Thyroid gland (tissue), 4 donors: ENCODE results near the gene CCL13. TPM values are rescaled to one million over a fixed set of nuclear protein-coding genes. Genes with fewer than 3 reads are reported as not detected.
A peak's percentile ranks its signal among the peaks of the same experiment; 100 is the strongest.

Experiments
- DNase-seq, 2 donors: peaks; one replicate each; pipeline ENCODE4 v3.0.0-alpha.2; 2019
- H3K27ac ChIP-seq, 3 donors: fragments of 200-600 bp; sonication (generic); 1 replicate in 2 of 3; 2 replicates in 1 of 3; pipeline ENCODE4 v1.5.1; 2016 to 2019; ENCODE audit warnings: mild to moderate bottlenecking in 1 of 3, moderate library complexity in 1 of 3
- H3K27me3 ChIP-seq: fragments of 200-600 bp; sonication (generic); one replicate; pipeline ENCODE4 v1.5.1; 2019
- H3K36me3 ChIP-seq, 2 donors: fragments of 200-600 bp; sonication (generic); one replicate each; pipeline ENCODE4 v1.5.1; 2016 to 2019
- H3K4me1 ChIP-seq, 2 donors: fragments of 200-600 bp; sonication (generic); one replicate each; pipeline ENCODE4 v1.5.1; 2017 to 2019
- H3K4me3 ChIP-seq, 3 donors: fragments of 200-600 bp; sonication (generic); replicated peaks in 1 of 3; 1 replicate in 2 of 3; 2 replicates in 1 of 3; pipeline ENCODE4 v1.5.1; 2016; ENCODE audit warnings: mild to moderate bottlenecking in 1 of 3
- H3K9me3 ChIP-seq: fragments of 200-600 bp; sonication (generic); one replicate; pipeline ENCODE4 v1.5.1; 2017
- CTCF ChIP-seq, 6 experiments: fragments of 200-600 bp in 3 of 6; fragments of 450-650 bp in 3 of 6; sonication (generic) in 3 of 6; IDR thresholded peaks; one replicate each; pipeline ENCODE4 v1.5.1; 2016 to 2019; ENCODE audit warnings: antibody characterized with exemption in 6 of 6, mild to moderate bottlenecking in 2 of 6, inconsistent platforms in 1 of 6, moderate library complexity in 1 of 6
- POLR2A ChIP-seq, 2 donors: fragments of 450-650 bp; IDR thresholded peaks; one replicate each; pipeline ENCODE4 v1.6.1; 2017; ENCODE audit warnings: antibody characterized with exemption in 2 of 2, mild to moderate bottlenecking in 2 of 2, moderate library complexity in 1 of 2
- WGBS, 2 donors: methylation state at CpG; one replicate each; pipeline ENCODE4 v1.1.5; 2017; 5-methylcytosine and 5-hydroxymethylcytosine counted together
- intact Hi-C: fragments of 100-400 bp; cut with DNase I; formaldehyde crosslinking; loops from one replicate; pipeline ENCODE4 v1.15.1; 2023
- total RNA-seq, 4 donors: library from RNA; depleted of rRNA; stranded (reverse); fragments of >200 nt; gene quantifications; one replicate each; pipeline ENCODE4 v1.2.3, GENCODE V29; 2016

Gene CCL13
- total RNA-seq, 4 donors from 2014 or later, result 1.2 to 3.2 (median 1.6) TPM

GRCh38 chr17:34393401-34393800, 37.1 kb downstream of the CCL13 start:
- DNase-seq, result peak in 1 of 2 donors; percentile 9
- Histone ChIP-seq H3K36me3 (no peaks in the 10 kb centered on the region), H3K27me3 (no peaks in the 10 kb centered on the region), H3K27ac (no peak overlapping the region), H3K4me3 (no peak overlapping the region), H3K4me1 (no peaks in the 10 kb centered on the region), H3K9me3 (no peaks in the 10 kb centered on the region)
- no peak for TF ChIP-seq CTCF (IDR thresholded peaks at IDR 0.05)
- TF ChIP-seq POLR2A (IDR thresholded peaks at IDR 0.05), result no peak
- intact Hi-C loops, result no loop called here
- 57 to 63% methylated on average over 3 of the region's 3 CpGs for WGBS, 2 donors

- no peak overlapping the region for H3K4me3 ChIP-seq
- intact Hi-C loops, result no loop called here
- H3K4me1 ChIP-seq, result no peaks in the 10 kb centered on the region
- DNase-seq, result no peak
- no peaks in the 10 kb centered on the region for H3K36me3 ChIP-seq
- H3K9me3 ChIP-seq, result no peaks in the 10 kb centered on the region
- H3K27me3 ChIP-seq, result no peaks in the 10 kb centered on the region
- TF ChIP-seq CTCF (IDR thresholded peaks at IDR 0.05) (no peak), POLR2A (IDR thresholded peaks at IDR 0.05) (no peak)
- H3K27ac ChIP-seq, result no peak overlapping the region
Observed at GRCh38 chr17:34397265-34397664, 41.0 kb downstream of the CCL13 start.

GRCh38 chr17:34398990-34399389, 42.7 kb downstream of the CCL13 start:
- DNase-seq, result no peak
- WGBS, 2 donors, result 63 to 74% methylated on average over 2 of the region's 2 CpGs

GRCh38 chr17:34399725-34400124, 43.4 kb downstream of the CCL13 start:
- Histone ChIP-seq H3K27ac (no peak overlapping the region), H3K4me1 (no peaks in the 10 kb centered on the region), H3K36me3 (no peaks in the 10 kb centered on the region), H3K4me3 (no peak overlapping the region), H3K9me3 (no peaks in the 10 kb centered on the region), H3K27me3 (no peaks in the 10 kb centered on the region)
- 69 to 85% methylated on average over 1 of the region's 1 CpG for WGBS, 2 donors
- DNase-seq, result no peak
- intact Hi-C loops, result no loop called here
- TF ChIP-seq CTCF (IDR thresholded peaks at IDR 0.05) (no peak), POLR2A (IDR thresholded peaks at IDR 0.05) (no peak)

More at GRCh38 chr17:34398990-34399389, 42.7 kb downstream of the CCL13 start:
- Histone ChIP-seq H3K36me3 (no peaks in the 10 kb centered on the region), H3K27me3 (no peaks in the 10 kb centered on the region), H3K4me3 (no peak overlapping the region), H3K27ac (no peak overlapping the region), H3K4me1 (no peaks in the 10 kb centered on the region), H3K9me3 (no peaks in the 10 kb centered on the region)
- intact Hi-C loops, result no loop called here
- no peak for TF ChIP-seq CTCF (IDR thresholded peaks at IDR 0.05)
- no peak for TF ChIP-seq POLR2A (IDR thresholded peaks at IDR 0.05)

- no peaks in the 10 kb centered on the region for H3K4me1 ChIP-seq
- DNase-seq, result no peak
- TF ChIP-seq POLR2A (IDR thresholded peaks at IDR 0.05) (no peak), CTCF (IDR thresholded peaks at IDR 0.05) (no peak)
- H3K27me3 ChIP-seq, result no peaks in the 10 kb centered on the region
- no peaks in the 10 kb centered on the region for H3K9me3 ChIP-seq
- H3K27ac ChIP-seq, result no peak overlapping the region
- H3K4me3 ChIP-seq, result no peak overlapping the region
- no peaks in the 10 kb centered on the region for H3K36me3 ChIP-seq
- intact Hi-C loops, result no loop called here
- 76% methylated on average over 10 of the region's 10 CpGs for WGBS, 2 donors
Observed at GRCh38 chr17:34400301-34400931, 44.1 kb downstream of the CCL13 start.
